Measurements from ENCODE around the gene CCT7. TPM values are rescaled to one million over a fixed set of nuclear protein-coding genes. Genes with fewer than 3 reads are reported as not detected.

The CCT7 gene
- total RNA-seq, 3 donors from 2014 or later (not counting 1 experiment from before 2014, with no cell fraction given): 82.3 to 114 (median 112) TPM

GRCh38 chr2:73232403-73233153, 1.5 kb upstream of the CCT7 start:
- peaks cover 31 to 47% of the 10 kb centered on the region in 2 donors for H3K4me1 Mint-ChIP-seq
- Histone ChIP-seq H3K27ac (ENCODE audit: low read length) (no peak overlapping the region), H3K4me3 (ENCODE audit: low read length) (peak overlapping the region; percentile 97), H3K27me3 (ENCODE audit: control insufficient read depth, insufficient read depth, low read length) (no peaks in the 10 kb centered on the region), H3K4me1 (ENCODE audit: control insufficient read depth, insufficient read depth, low read length) (peaks cover 17% of the 10 kb centered on the region), H3K9me3 (ENCODE audit: control insufficient read depth, insufficient read depth, low read length) (no peaks in the 10 kb centered on the region), H3K36me3 (ENCODE audit: control insufficient read depth, insufficient read depth, low read length) (no peaks in the 10 kb centered on the region)
- no peak for ATAC-seq
- 4% methylated on average over 36 of the region's 37 CpGs for WGBS (ENCODE audit: insufficient coverage)
- H3K36me3 Mint-ChIP-seq: no peaks in the 10 kb centered on the region
- no peaks in the 10 kb centered on the region for H3K9me3 Mint-ChIP-seq
- intact Hi-C loops (cut with micrococcal nuclease): loop anchor here (1.0 to 10.0 kb wide), 3 partner anchors 18 to 1222 kb away; partner anchors contain the start of genes EGR4, INO80B, SMYD5 and WBP1
- H3K27me3 Mint-ChIP-seq (ENCODE audit: low read depth in 2 of 2): no peaks in the 10 kb centered on the region
- DNase-seq: peak in 1 of 2 donors; percentile 46
- TF ChIP-seq CTCF (IDR thresholded peaks at IDR 0.05): no peak
- H3K4me3 Mint-ChIP-seq: peak overlapping the region; percentile 96
- peak overlapping the region; percentile 94 to 96 for H3K27ac Mint-ChIP-seq

GRCh38 chr2:73233154-73233931, 765 bp upstream of the CCT7 start, which contains the start of gene PRADC1:
Gene PRADC1, minus strand, starts transcription at chr2:73233239. Its CDS starts 79 bp downstream, at chr2:73233160.
- H3K27ac ChIP-seq (ENCODE audit: low read length): peak within 1 kb of the TSS; percentile 83
- Mint-ChIP-seq H3K27me3 (ENCODE audit: low read depth in 2 of 2) (no peaks in the 10 kb centered on the region), H3K9me3 (no peaks in the 10 kb centered on the region), H3K36me3 (no peaks in the 10 kb centered on the region), H3K4me1 (peaks cover 34 to 47% of the 10 kb centered on the region in 2 donors), H3K4me3 (peak within 1 kb of the TSS; percentile 96), H3K27ac (peak within 1 kb of the TSS; percentile 94 to 96)
- ATAC-seq (peak; percentile 81 to 91 (median 82)), DNase-seq (peak; percentile 95 to 97)
- intact Hi-C loops (cut with micrococcal nuclease): loop anchor here (1.0 to 10.0 kb wide), 3 partner anchors 19 to 1221 kb away; partner anchors contain the start of genes EGR4, INO80B, SMYD5 and WBP1
- no peaks in the 10 kb centered on the region for H3K9me3 ChIP-seq (ENCODE audit: control insufficient read depth, insufficient read depth, low read length)
- TF ChIP-seq CTCF (IDR thresholded peaks at IDR 0.05): no peak
- H3K36me3 ChIP-seq (ENCODE audit: control insufficient read depth, insufficient read depth, low read length): no peaks in the 10 kb centered on the region
- peak within 1 kb of the TSS; percentile 97 for H3K4me3 ChIP-seq (ENCODE audit: low read length)
- H3K27me3 ChIP-seq (ENCODE audit: control insufficient read depth, insufficient read depth, low read length): no peaks in the 10 kb centered on the region
- peaks cover 17% of the 10 kb centered on the region for H3K4me1 ChIP-seq (ENCODE audit: control insufficient read depth, insufficient read depth, low read length)
- under 1% methylated on average over 67 of the region's 67 CpGs for WGBS (ENCODE audit: insufficient coverage)

- TF ChIP-seq CTCF (IDR thresholded peaks at IDR 0.05): no peak
- peaks cover 13% of the 10 kb centered on the region for H3K36me3 ChIP-seq (ENCODE audit: control insufficient read depth, insufficient read depth, low read length)
- DNase-seq (peak in 1 of 2 donors; percentile 42), ATAC-seq (no peak)
- intact Hi-C loops (cut with micrococcal nuclease): loop anchor here (2.0 to 10.0 kb wide), 2 partner anchors 149 to 1219 kb away; partner anchors contain the start of genes ALMS1, INO80B and WBP1
- no peaks in the 10 kb centered on the region for H3K36me3 Mint-ChIP-seq
- H3K4me1 Mint-ChIP-seq: peaks cover 39 to 52% of the 10 kb centered on the region in 2 donors
- 64% methylated on average over 11 of the region's 11 CpGs for WGBS (ENCODE audit: insufficient coverage)
- H3K4me3 ChIP-seq (ENCODE audit: low read length): peak overlapping the region; percentile 97
- H3K9me3 Mint-ChIP-seq: no peaks in the 10 kb centered on the region
- H3K27me3 Mint-ChIP-seq (ENCODE audit: low read depth in 2 of 2): no peaks in the 10 kb centered on the region
- peak overlapping the region; percentile 96 for H3K4me3 Mint-ChIP-seq
- peak overlapping the region; percentile 94 to 96 for H3K27ac Mint-ChIP-seq
- no peaks in the 10 kb centered on the region for H3K9me3 ChIP-seq (ENCODE audit: control insufficient read depth, insufficient read depth, low read length)
- H3K27ac ChIP-seq (ENCODE audit: low read length): peak overlapping the region; percentile 83
- peaks cover 17% of the 10 kb centered on the region for H3K4me1 ChIP-seq (ENCODE audit: control insufficient read depth, insufficient read depth, low read length)
- H3K27me3 ChIP-seq (ENCODE audit: control insufficient read depth, insufficient read depth, low read length): no peaks in the 10 kb centered on the region
Observed at GRCh38 chr2:73235315-73236028, 1.4 kb downstream of the CCT7 start.

All from natural killer cell (primary cell).